ENCODE results near the gene TOR2A.

Gene TOR2A

GRCh38 chr9:127708952-127709587 is 26.0 kb downstream of the TOR2A start:
- Histone ChIP-seq H3K36me3 (ENCODE audit: control insufficient read depth, insufficient read depth, low read length) (no peaks in the 10 kb centered on the region), H3K4me1 (ENCODE audit: control insufficient read depth, insufficient read depth, low read length, poor library complexity, severe bottlenecking) (peaks cover 3% of the 10 kb centered on the region), H3K4me3 (ENCODE audit: extremely low read depth, insufficient read depth, low read length, poor library complexity, severe bottlenecking) (no peak overlapping the region), H3K27ac (ENCODE audit: low read depth, low read length, severe bottlenecking) (no peak overlapping the region), H3K9me3 (ENCODE audit: control insufficient read depth, low read length) (peaks cover 4% of the 10 kb centered on the region)
- WGBS, 2 experiments (ENCODE audit: insufficient coverage in 2 of 2), result 87 to 93% methylated on average over 8 of the region's 8 CpGs

GRCh38 chr9:127707766-127708165 is 27.3 kb downstream of the TOR2A start:
- Histone ChIP-seq H3K27ac (ENCODE audit: low read depth, low read length, severe bottlenecking) (no peak overlapping the region), H3K9me3 (ENCODE audit: control insufficient read depth, low read length) (peaks cover 4% of the 10 kb centered on the region), H3K4me3 (ENCODE audit: extremely low read depth, insufficient read depth, low read length, poor library complexity, severe bottlenecking) (no peak overlapping the region), H3K36me3 (ENCODE audit: control insufficient read depth, insufficient read depth, low read length) (no peaks in the 10 kb centered on the region), H3K4me1 (ENCODE audit: control insufficient read depth, insufficient read depth, low read length, poor library complexity, severe bottlenecking) (peaks cover 3% of the 10 kb centered on the region)
- 76 to 86% methylated on average over 4 to 5 of the region's 5 CpGs for WGBS, 2 experiments (ENCODE audit: insufficient coverage in 2 of 2)

- no peak within 1 kb of the TSS for H3K4me3 ChIP-seq (ENCODE audit: extremely low read depth, insufficient read depth, low read length, poor library complexity, severe bottlenecking)
- peaks cover 4% of the 10 kb centered on the region for H3K9me3 ChIP-seq (ENCODE audit: control insufficient read depth, low read length)
- H3K27ac ChIP-seq (ENCODE audit: low read depth, low read length, severe bottlenecking), result no peak within 1 kb of the TSS
- peaks cover under 1% of the 10 kb centered on the region for H3K4me1 ChIP-seq (ENCODE audit: control insufficient read depth, insufficient read depth, low read length, poor library complexity, severe bottlenecking)
- 85 to 92% methylated on average over 6 to 9 of the region's 11 CpGs for WGBS, 2 experiments (ENCODE audit: insufficient coverage in 2 of 2)
- H3K36me3 ChIP-seq (ENCODE audit: control insufficient read depth, insufficient read depth, low read length), result no peaks in the 10 kb centered on the region
Observed at GRCh38 chr9:127706836-127707241, 28.3 kb downstream of the TOR2A start, which contains the start of gene CFAP157. TSS of gene CFAP157 (plus strand) at chr9:127706988. CDS start at chr9:127707032, 44 bp downstream.

GRCh38 chr9:127705577-127706379 is 29.3 kb downstream of the TOR2A start:
- Histone ChIP-seq H3K4me1 (ENCODE audit: control insufficient read depth, insufficient read depth, low read length, poor library complexity, severe bottlenecking) (no peaks in the 10 kb centered on the region), H3K9me3 (ENCODE audit: control insufficient read depth, low read length) (peaks cover 4% of the 10 kb centered on the region), H3K36me3 (ENCODE audit: control insufficient read depth, insufficient read depth, low read length) (no peaks in the 10 kb centered on the region), H3K27ac (ENCODE audit: low read depth, low read length, severe bottlenecking) (no peak overlapping the region), H3K4me3 (ENCODE audit: extremely low read depth, insufficient read depth, low read length, poor library complexity, severe bottlenecking) (no peak overlapping the region)
- WGBS, 2 experiments (ENCODE audit: insufficient coverage in 2 of 2), result 75 to 87% methylated on average over 9 to 10 of the region's 12 CpGs

- no peaks in the 10 kb centered on the region for H3K36me3 ChIP-seq (ENCODE audit: control insufficient read depth, insufficient read depth, low read length)
- H3K4me1 ChIP-seq (ENCODE audit: control insufficient read depth, insufficient read depth, low read length, poor library complexity, severe bottlenecking), result no peaks in the 10 kb centered on the region
- WGBS, 2 experiments (ENCODE audit: insufficient coverage in 2 of 2), result 90 to 93% methylated on average over 5 to 8 of the region's 9 CpGs
- no peak overlapping the region for H3K27ac ChIP-seq (ENCODE audit: low read depth, low read length, severe bottlenecking)
- no peak overlapping the region for H3K4me3 ChIP-seq (ENCODE audit: extremely low read depth, insufficient read depth, low read length, poor library complexity, severe bottlenecking)
- no peaks in the 10 kb centered on the region for H3K9me3 ChIP-seq (ENCODE audit: control insufficient read depth, low read length)
Observed at GRCh38 chr9:127703289-127703946, 31.7 kb downstream of the TOR2A start.

GRCh38 chr9:127700594-127701255 is 34.4 kb downstream of the TOR2A start:
- H3K9me3 ChIP-seq (ENCODE audit: control insufficient read depth, low read length), result no peaks in the 10 kb centered on the region
- WGBS, 2 experiments (ENCODE audit: insufficient coverage in 2 of 2), result 85 to 91% methylated on average over 4 to 5 of the region's 5 CpGs
- H3K4me3 ChIP-seq (ENCODE audit: extremely low read depth, insufficient read depth, low read length, poor library complexity, severe bottlenecking), result no peak overlapping the region
- no peaks in the 10 kb centered on the region for H3K4me1 ChIP-seq (ENCODE audit: control insufficient read depth, insufficient read depth, low read length, poor library complexity, severe bottlenecking)
- H3K36me3 ChIP-seq (ENCODE audit: control insufficient read depth, insufficient read depth, low read length), result no peaks in the 10 kb centered on the region
- H3K27ac ChIP-seq (ENCODE audit: low read depth, low read length, severe bottlenecking), result no peak overlapping the region

GRCh38 chr9:127700140-127700539 is 35.0 kb downstream of the TOR2A start:
- no peak overlapping the region for H3K27ac ChIP-seq (ENCODE audit: low read depth, low read length, severe bottlenecking)
- WGBS, 2 experiments (ENCODE audit: insufficient coverage in 2 of 2), result 100% methylated on average over 2 of the region's 2 CpGs
- H3K4me3 ChIP-seq (ENCODE audit: extremely low read depth, insufficient read depth, low read length, poor library complexity, severe bottlenecking), result no peak overlapping the region
- H3K9me3 ChIP-seq (ENCODE audit: control insufficient read depth, low read length), result no peaks in the 10 kb centered on the region
- H3K4me1 ChIP-seq (ENCODE audit: control insufficient read depth, insufficient read depth, low read length, poor library complexity, severe bottlenecking), result no peaks in the 10 kb centered on the region
- no peaks in the 10 kb centered on the region for H3K36me3 ChIP-seq (ENCODE audit: control insufficient read depth, insufficient read depth, low read length)

- H3K27ac ChIP-seq (ENCODE audit: low read depth, low read length, severe bottlenecking), result no peak overlapping the region
- WGBS, 2 experiments (ENCODE audit: insufficient coverage in 2 of 2), result 44 to 49% methylated on average over 36 to 40 of the region's 41 CpGs
Observed at GRCh38 chr9:127698985-127699670, 36.0 kb downstream of the TOR2A start.

GRCh38 chr9:127698386-127698785 is 36.7 kb downstream of the TOR2A start:
- Histone ChIP-seq H3K4me3 (ENCODE audit: extremely low read depth, insufficient read depth, low read length, poor library complexity, severe bottlenecking) (no peak overlapping the region), H3K27ac (ENCODE audit: low read depth, low read length, severe bottlenecking) (no peak overlapping the region), H3K36me3 (ENCODE audit: control insufficient read depth, insufficient read depth, low read length) (peaks cover 3% of the 10 kb centered on the region), H3K4me1 (ENCODE audit: control insufficient read depth, insufficient read depth, low read length, poor library complexity, severe bottlenecking) (no peaks in the 10 kb centered on the region), H3K9me3 (ENCODE audit: control insufficient read depth, low read length) (no peaks in the 10 kb centered on the region)
- WGBS, 2 experiments (ENCODE audit: insufficient coverage in 2 of 2), result 93 to 100% methylated on average over 3 to 5 of the region's 5 CpGs

More at GRCh38 chr9:127698985-127699670, 36.0 kb downstream of the TOR2A start:
- no peaks in the 10 kb centered on the region for H3K4me1 ChIP-seq (ENCODE audit: control insufficient read depth, insufficient read depth, low read length, poor library complexity, severe bottlenecking)
- H3K4me3 ChIP-seq (ENCODE audit: extremely low read depth, insufficient read depth, low read length, poor library complexity, severe bottlenecking), result no peak overlapping the region
- H3K9me3 ChIP-seq (ENCODE audit: control insufficient read depth, low read length), result no peaks in the 10 kb centered on the region
- peaks cover 3% of the 10 kb centered on the region for H3K36me3 ChIP-seq (ENCODE audit: control insufficient read depth, insufficient read depth, low read length)

GRCh38 chr9:127697575-127697974 is 37.5 kb downstream of the TOR2A start:
- no peaks in the 10 kb centered on the region for H3K9me3 ChIP-seq (ENCODE audit: control insufficient read depth, low read length)
- no peak overlapping the region for H3K27ac ChIP-seq (ENCODE audit: low read depth, low read length, severe bottlenecking)

More at GRCh38 chr9:127697575-127697974, 37.5 kb downstream of the TOR2A start:
- no peak overlapping the region for H3K4me3 ChIP-seq (ENCODE audit: extremely low read depth, insufficient read depth, low read length, poor library complexity, severe bottlenecking)
- H3K4me1 ChIP-seq (ENCODE audit: control insufficient read depth, insufficient read depth, low read length, poor library complexity, severe bottlenecking), result no peaks in the 10 kb centered on the region
- WGBS, 2 experiments (ENCODE audit: insufficient coverage in 2 of 2), result 85 to 93% methylated on average over 4 to 5 of the region's 5 CpGs
- H3K36me3 ChIP-seq (ENCODE audit: control insufficient read depth, insufficient read depth, low read length), result peaks cover 3% of the 10 kb centered on the region

All from mesodermal cell (in vitro differentiated cells).